IPS-NIHi7 (cell line): ENCODE results near the gene RGS7BP.
A peak's percentile ranks its signal among the peaks of the same experiment; 100 is the strongest.

ENCODE experiments used
- DNase-seq: peaks from one replicate; pipeline ENCODE4 v3.0.0; 2012; ENCODE audit warnings: mixed read lengths; ENCODE audit errors: extremely low spot score

The RGS7BP gene

DNA sequence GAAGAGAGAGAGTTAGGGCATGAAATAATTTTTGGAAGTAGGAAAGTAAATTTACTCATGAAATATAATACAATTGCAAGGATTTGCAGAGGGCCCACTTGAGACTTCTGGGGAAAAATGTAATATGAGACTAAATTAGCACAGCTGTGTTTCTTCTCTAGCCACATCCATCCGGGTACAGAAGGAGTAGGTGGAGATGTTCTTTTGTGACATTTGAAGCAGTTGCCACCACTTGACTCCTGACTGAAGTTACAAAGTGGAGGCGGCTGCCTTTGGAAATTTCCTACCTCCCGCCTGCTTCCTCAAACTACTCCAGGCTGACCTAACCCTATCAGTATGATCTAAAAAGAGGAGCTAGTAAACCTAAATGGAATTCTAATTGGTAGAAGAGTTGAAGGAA, 126.4 kb downstream of the RGS7BP start:
- DNase-seq, result no peak

DNA sequence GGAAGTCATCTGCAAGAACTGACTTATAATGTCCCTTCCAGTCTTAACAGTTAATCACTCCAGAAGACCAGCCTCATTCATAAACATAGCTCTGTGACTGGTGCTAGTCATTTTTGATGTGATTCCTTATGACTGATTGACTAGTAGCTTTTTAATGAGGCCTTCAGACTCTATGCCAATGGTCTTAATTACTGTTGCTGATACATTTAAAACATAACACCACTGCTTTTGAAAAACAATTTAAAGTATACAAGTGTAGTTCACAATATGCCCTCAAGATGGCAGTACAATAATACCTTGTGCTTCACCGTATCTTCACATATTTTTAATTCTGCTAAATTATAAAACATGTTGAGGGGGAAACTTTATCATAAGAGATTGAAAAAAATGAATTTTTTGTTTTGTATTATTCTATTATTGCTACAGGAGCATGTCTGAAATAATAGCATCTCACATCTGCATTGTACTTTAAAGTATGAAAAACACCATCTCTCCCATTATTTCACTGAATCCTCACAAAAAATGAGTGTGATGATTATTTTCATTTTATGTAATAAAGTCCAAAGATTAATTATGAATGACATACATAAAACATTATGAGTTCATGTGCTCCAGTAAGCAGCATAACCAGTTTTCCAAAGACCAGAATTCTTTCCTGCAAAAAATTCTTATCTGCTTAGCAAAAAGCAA, 129.3 kb downstream of the RGS7BP start:
- peak; percentile 17 for DNase-seq

GRCh38 chr5:64637144-64637543, 131.3 kb downstream of the RGS7BP start:
- no peak for DNase-seq

DNA sequence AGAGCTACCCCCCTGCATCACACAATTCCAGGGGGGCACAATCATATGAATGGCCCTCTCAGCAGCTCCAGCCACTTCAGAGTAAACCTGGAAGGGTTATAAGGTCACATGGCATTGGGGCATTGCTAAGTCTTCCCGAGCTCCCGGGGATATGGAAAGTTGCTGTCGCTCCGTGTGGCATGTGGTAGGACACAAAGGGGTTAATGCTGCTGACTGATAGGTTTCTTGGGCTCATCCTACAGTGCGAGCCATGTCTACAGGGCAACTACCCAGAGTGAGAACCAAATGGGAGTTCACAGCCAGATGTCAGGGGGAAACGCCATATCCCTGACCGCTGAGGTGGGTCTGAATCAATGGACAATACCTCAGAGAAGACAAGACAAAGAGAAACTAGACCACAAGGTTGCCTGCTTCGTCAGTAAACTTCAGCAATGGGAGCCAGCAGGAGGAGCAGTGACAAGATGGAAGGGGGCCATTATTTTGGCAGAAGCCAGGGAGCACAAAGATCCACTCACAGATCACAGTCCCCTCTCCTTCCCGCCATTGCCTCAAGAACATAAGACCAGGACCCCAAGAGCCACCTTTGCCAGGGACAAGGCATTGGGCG, 132.1 kb downstream of the RGS7BP start:
- DNase-seq, result peak; percentile 40

DNA sequence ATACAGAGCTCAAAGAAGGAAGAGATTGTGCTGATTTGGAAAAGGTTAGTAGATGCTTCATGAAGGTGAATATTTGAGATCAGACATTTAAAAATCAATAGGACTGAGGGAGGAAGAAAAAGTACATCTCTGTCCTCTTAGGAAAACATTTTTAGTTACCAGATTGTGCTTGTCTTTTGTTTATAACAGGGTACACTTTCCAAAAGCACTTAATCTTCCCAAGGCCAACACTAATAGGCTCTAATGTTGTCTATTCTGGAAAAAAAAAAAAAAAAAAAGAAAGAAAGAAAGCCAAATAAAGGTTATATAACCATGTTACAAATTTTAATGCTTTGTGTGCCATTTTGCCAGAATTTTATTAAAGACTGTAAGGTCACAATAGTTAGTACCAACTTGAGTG, 139.0 kb downstream of the RGS7BP start:
- no peak for DNase-seq

DNA sequence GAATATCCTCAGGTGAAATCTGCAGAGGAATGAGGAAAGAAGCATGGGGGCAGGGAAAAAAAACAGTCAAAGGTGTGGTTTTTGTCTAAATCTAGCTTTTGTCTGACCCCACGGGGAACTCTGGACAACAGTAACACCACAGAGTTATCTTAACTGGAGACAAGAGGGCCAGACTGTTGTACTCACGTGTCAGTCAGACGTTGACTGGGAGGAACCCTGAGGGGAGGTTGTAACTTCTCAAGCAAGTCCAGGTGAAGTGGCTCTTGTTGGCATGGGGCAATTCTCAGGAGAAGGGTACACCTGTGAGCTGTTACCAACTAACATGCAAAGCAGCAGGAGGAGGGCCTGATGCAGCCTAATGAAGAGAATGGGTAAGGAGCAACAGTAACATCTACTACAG, 140.4 kb downstream of the RGS7BP start:
- DNase-seq, result no peak

GRCh38 chr5:64649512-64649911, 143.7 kb downstream of the RGS7BP start:
- DNase-seq, result no peak

DNA sequence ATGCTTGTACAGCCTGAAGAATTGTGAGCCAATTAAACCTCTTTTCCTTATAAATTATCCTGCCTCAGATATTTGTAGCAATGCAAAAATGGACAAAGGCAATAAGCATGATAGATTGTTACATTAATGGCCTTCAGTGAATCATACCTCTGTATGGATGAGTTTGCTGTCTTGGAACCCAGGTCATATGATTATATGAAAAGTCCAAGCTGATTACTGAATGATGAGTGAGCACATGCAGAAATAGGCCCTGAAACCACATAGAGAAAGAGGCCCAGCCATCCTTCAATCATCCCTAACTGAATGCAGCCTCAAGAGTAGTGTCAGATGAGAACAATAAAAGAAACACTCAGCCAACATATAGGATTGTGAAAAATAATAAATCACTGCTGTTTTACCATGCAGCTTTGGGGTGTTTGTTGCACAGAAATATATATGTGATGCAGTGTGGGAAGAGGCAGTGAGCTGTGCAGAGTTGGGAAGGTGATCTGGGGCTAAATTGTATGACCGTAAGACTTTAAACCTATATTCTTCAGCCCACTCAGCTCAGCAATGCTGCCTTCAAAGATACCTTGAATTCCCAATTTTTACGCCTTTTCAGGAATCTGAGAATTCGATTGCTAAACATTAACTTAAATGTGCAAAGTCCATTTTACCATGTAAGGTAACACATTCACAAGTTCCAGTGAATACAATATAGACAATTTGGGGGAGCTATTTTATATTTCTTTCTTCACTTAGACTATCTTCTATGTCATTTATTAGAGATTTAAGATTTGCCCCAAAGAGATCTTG, 148.1 kb downstream of the RGS7BP start:
- no peak for DNase-seq

- no peak for DNase-seq
These were observed 148.7 kb downstream of the RGS7BP start for GRCh38 chr5:64654561-64654938.

GRCh38 chr5:64655596-64655995, 149.8 kb downstream of the RGS7BP start:
- no peak for DNase-seq

DNA sequence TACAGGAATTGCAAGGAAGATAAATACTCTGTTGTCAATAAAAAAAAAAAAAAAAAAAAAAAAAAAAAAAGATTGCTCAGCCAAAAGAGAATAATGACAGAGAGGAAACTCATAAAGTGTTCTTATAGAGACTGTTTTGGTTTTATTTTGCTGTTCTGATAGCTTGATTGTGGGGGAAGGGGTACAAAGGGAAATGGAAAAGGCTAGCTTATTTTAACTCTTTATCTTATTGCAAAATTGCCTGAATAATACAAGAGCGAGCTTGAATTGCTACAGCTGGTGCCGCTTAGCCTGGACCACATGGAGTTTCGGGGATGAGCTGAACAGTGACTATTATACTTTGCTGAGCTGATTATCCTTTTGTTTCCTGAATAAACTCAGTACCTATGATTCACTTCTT, 153.5 kb downstream of the RGS7BP start:
- DNase-seq, result no peak
